HG03280 (cell line): Measurements from ENCODE around the gene KDM5B.
"Not testable (repeated sequence)": the region's sequence is repeated elsewhere in the genome, so short reads cannot be mapped to it uniquely, and the experiment has no call there.

Source experiments
- ATAC-seq: cut with Tn5 transposase; IDR thresholded peaks from one replicate; pipeline ENCODE4 v1.9.1; 2021; ENCODE audit warnings: mild to moderate bottlenecking, moderate library complexity; ENCODE audit not compliant: unreplicated experiment

KDM5B gene

GRCh38 chr1:202794051-202794740 is 14.0 kb downstream of the KDM5B start:
- ATAC-seq: no peak

GRCh38 chr1:202791077-202791747 is 17.0 kb downstream of the KDM5B start:
- no peak for ATAC-seq

GRCh38 chr1:202788800-202789199 is 19.4 kb downstream of the KDM5B start:
- ATAC-seq: no peak

- no peak for ATAC-seq
Measured at GRCh38 chr1:202786804-202787203, 21.4 kb downstream of the KDM5B start.

- no peak for ATAC-seq
Measured at GRCh38 chr1:202781180-202781579, 27.0 kb downstream of the KDM5B start.

GRCh38 chr1:202770135-202770534 is 38.1 kb downstream of the KDM5B start:
- no peak for ATAC-seq

- no peak for ATAC-seq
Measured at GRCh38 chr1:202765721-202766120, 42.5 kb downstream of the KDM5B start.

- no peak for ATAC-seq
Measured at GRCh38 chr1:202762019-202762418, 46.2 kb downstream of the KDM5B start.

GRCh38 chr1:202760589-202760988 is 47.6 kb downstream of the KDM5B start:
- ATAC-seq: no peak

- no peak for ATAC-seq
Measured at GRCh38 chr1:202756391-202756790, 51.8 kb downstream of the KDM5B start.

- ATAC-seq: no peak
Measured at GRCh38 chr1:202754293-202754692, 53.9 kb downstream of the KDM5B start.

- ATAC-seq: no peak
Measured at GRCh38 chr1:202752774-202753173, 55.4 kb downstream of the KDM5B start.

GRCh38 chr1:202750761-202751160 is 57.5 kb downstream of the KDM5B start:
- no peak for ATAC-seq

GRCh38 chr1:202750024-202750423 is 58.2 kb downstream of the KDM5B start:
- ATAC-seq: no peak

- no peak for ATAC-seq
Measured at GRCh38 chr1:202745323-202745888, 62.8 kb downstream of the KDM5B start.

GRCh38 chr1:202744770-202745169 is 63.5 kb downstream of the KDM5B start:
- not testable (repeated sequence) for ATAC-seq

GRCh38 chr1:202742496-202742895 is 65.7 kb downstream of the KDM5B start:
- ATAC-seq: no peak

GRCh38 chr1:202733251-202733650 is 75.0 kb downstream of the KDM5B start:
- no peak for ATAC-seq

- no peak for ATAC-seq
Measured at GRCh38 chr1:202728951-202729350, 79.3 kb downstream of the KDM5B start.

- ATAC-seq: no peak
Measured at GRCh38 chr1:202725526-202725925, 82.7 kb downstream of the KDM5B start.

GRCh38 chr1:202723708-202724107 is 84.5 kb downstream of the KDM5B start:
- ATAC-seq: no peak

GRCh38 chr1:202723046-202723445 is 85.2 kb downstream of the KDM5B start:
- not testable (repeated sequence) for ATAC-seq
